CD4-positive, alpha-beta T cell treated with Interleukin-21 for 1 hour (primary cell): ENCODE measurements around the gene CAST.

Experiments
- DNase-seq: peaks from one replicate; pipeline ENCODE4 v3.0.0-alpha.2; 2020

Gene CAST

DNA sequence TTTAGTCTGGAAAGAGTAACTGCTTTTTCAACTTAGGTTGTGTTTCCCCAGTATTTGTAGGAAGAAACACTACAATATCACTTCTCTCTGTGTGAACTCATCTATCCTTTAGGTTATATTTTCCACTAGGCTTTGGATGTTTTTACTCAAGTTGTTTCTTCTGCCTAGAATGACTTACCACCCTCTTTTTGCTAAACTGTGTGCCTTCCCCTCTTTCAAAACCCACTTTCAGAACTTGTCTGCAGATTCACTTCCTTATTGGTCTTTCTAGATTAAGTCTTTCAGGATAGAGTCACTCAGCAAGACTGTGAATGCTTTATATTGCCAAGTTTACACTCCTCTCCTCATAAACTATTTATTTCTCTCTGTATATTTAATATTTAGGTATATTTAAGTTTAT lies 14.2 kb upstream of the CAST start:
- DNase-seq: no peak

- DNase-seq: no peak
These were observed 13.6 kb upstream of the CAST start for GRCh38 chr5:96648593-96648992.

DNA sequence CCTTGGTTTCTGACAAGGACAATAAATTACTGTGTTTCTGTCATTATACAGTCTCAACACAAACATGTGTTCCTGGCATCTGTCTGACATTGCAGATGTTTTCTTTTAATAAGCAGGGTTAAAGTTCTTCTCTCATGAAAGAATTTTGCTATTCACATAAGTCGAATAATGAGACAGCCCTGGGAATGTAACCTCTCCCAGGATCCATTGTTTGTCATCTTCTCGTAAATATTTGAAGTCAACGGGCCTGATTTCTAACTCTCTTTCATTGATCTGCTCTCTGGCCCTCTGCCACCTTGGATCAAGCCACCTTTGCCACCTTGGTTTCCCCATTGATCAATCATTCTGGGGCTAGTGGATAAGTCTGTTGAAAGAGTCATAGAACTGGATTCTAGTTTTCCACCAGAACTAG lies 12.9 kb upstream of the CAST start:
- no peak for DNase-seq

GRCh38 chr5:96649681-96650540 lies 12.3 kb upstream of the CAST start:
- DNase-seq: no peak

GRCh38 chr5:96651047-96651446 lies 11.1 kb upstream of the CAST start:
- DNase-seq: no peak

- DNase-seq: peak; percentile 14
These were observed 10.0 kb upstream of the CAST start for GRCh38 chr5:96651948-96652753.

DNA sequence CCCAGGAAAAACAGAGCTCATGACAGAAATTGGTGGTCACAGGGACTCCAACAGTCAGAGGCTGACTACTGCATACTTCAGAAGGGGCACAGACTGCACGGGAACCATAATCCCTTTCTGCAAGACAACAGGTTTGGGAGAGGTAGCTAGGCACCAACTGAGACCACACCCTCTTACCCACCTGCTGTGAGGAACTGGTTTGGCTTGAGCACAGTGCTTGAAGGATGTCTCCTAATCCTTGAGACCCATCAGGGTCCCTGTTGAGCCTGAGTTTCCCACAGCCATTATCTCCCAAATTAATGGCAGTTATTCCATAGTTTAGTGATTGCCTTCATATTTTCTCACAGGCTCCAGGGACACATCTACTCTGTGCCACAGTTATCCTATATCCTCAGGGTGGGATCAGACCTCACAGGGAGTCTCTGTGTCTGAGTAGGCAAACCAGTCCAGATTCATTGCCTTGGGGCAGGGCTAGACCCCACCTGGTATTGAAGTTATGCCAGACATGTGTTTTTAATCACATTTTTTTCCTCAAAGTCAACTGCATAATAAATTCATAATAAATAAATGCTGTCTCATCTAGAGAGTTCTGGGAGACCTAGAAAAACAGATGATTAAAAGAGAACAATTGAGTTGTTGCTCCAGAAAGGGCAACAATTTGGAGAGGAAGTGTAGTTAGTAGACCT lies 9.3 kb upstream of the CAST start:
- no peak for DNase-seq

GRCh38 chr5:96654209-96654608 lies 8.0 kb upstream of the CAST start:
- no peak for DNase-seq

DNA sequence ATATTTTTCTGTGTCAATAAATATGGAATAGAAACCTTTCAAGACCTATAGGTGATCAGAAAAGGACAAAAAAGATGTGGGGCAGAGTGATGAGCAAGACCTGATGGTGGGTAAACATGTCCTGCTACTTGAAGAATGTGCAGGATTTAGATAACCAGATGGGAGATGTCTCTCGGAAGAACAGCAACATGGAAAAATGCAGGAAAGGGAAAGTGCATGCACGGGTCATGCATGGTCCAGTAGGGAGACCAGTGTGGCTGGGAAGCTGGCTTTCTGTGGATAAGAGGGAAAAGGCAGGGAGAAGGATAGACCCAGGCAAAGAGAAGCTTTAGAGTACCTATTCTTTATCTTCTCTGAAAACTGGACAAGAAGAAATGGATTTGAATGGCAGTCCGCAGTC lies 7.1 kb upstream of the CAST start:
- no peak for DNase-seq

DNA sequence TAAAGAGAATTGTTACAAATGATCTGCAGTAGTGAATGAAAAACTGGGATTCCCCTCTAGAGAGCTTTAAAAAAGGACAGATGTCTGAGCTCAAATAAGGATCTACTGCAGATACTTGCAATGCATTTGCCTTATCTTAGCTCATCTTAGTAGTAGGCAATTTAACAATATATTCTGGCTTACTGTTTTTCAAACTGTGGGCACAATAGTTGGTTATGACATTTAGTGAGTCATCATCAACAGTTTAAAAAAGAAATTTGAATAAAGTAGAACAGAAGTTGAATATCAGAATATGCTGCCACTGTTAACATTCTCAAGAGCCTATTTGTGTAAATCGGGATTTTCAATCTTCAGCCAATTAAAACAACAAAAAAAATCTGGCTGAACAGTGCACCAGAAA lies 6.7 kb upstream of the CAST start:
- no peak for DNase-seq

DNA sequence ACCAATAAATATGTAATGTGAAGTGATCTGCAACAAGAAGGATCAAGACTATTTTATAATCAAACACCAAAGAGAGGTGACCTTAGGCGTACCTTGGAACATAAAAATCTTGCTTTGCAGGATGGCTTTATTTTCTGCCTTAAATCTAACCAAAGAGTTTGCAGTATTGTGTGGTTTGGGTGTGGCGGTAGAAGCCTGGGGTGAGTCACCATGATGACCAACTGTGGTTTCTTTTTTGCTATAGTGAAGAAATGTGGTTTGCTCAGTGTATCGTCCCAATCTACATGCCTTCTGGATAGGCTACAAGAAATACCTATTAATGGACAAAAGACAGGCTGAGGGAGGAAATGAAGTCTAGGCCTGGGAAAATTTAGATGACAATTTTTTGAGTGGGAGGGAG lies 5.1 kb upstream of the CAST start:
- peak; percentile 60 for DNase-seq

- DNase-seq: no peak
These were observed 3.9 kb upstream of the CAST start for GRCh38 chr5:96658272-96658671.

- no peak for DNase-seq
These were observed 3.0 kb upstream of the CAST start for GRCh38 chr5:96659170-96659569.

- DNase-seq: peak; percentile 61
These were observed 963 bp upstream of the CAST start for GRCh38 chr5:96660971-96661854.

DNA sequence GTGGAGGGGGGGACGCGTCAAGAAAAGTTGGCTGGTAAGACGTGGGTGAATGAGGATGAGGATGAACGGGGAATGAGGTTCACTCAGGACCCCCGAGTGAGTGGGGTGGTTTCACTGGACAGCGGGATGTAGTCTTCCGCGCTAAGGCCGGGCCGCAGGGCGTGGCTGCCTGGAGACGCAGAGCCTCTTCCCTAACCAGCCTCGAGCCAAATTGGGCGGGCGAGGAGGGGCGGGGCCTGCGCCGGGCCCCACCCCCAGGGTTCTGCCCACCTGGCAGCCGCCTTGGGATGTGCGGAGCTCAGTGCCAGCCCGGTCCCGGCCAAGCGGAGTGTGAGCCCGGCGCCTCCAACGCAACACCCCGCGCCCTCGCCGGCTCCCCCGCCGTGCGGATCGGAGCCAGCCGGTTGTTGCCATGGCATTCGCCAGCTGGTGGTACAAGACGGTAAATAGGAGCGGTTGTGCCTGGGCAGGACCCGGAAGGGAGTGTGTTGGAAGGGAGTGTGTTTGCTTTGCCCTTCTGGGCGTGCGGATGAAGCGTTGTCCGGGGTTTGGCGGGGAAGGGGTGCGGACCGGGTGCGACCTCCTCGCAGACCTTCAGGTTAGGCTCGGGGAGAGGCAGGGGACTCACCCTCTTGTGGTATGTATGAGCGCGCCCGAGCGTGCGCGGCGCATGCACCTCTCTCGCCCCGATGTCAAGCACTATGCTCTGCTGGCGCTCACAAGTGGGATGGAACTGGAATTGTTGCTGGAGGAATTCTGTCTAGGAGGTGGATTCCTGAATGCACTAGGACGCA lies 746 bp downstream of the CAST start:
- DNase-seq: peak; percentile 88

DNA sequence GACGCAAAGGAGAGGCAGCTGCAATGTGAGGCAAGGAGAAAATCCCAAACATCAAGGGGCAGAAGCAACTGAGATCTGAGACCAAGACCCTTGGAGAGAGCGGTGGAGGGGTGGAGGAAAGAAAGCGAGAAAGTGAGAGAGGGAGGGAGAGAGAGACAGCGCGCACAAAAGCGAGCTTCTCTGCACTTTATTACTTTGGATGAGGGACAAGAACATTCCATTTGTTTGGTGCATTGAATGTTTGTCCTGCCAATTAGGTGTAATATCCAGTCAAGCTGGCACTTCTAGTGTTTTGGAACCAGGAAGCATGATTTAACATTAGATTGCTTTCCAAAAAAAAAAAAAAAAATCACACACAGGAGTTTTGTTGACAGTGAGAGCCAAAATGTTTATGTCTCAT lies 1.4 kb downstream of the CAST start:
- DNase-seq: no peak

DNA sequence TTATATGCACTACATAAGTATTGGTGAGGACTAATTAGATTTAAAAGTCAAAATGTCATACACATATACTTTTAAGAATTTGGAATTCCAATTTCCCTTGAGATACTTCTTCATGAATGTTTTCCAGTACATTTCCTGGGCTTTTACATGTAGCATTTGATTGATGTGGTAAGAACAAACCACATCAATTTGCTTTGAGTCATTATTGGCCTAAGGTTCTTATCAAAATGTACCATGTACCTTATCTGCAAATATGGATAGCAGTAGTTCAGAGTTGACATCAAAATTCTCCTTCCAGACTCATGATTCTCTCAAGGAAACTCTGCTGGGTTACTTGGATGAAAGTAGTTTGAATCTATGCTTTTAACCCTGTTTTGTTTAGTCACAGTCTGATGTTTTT lies 2.5 kb downstream of the CAST start:
- DNase-seq: peak; percentile 38

- no peak for DNase-seq
These were observed 6.5 kb downstream of the CAST start for GRCh38 chr5:96668725-96669124.

DNA sequence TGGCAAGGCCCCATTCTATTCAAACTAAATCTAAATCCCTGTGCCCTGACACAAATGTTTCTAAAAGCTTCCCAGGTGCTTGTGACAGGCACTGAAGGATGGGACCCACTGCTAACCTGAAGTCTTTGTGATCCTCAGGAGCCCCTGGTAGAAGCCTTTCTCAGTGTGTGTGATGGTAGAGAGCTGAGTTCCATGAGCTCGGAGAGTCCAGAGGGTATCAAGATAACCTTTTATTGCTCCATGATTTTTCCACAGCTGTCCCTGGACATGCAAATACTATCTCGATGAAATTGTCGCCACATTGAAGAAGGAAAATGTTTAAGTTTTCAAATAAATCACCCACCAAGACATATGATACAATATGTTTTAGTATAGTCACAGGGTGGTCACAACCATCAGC lies 7.7 kb downstream of the CAST start:
- no peak for DNase-seq

- no peak for DNase-seq
These were observed 9.3 kb downstream of the CAST start for GRCh38 chr5:96671441-96671840.

DNA sequence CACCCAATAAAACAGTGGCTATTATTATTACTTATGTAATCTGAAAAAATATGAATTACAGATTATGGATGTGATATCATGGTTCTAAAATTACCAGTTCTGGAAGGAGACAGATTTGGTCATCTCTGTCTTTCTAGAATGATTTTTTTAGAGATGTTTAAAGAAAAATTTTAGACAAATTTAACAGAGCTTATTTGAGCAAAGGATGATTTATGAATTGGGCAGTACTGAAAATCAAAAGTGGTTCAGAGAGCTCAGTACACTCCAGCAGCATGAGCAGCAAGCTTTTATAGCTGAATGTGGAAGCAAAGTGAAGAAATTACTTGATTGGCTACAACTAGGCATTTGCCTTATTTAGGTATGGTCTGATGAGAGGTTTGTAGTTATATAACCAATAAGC lies 11.0 kb downstream of the CAST start:
- no peak for DNase-seq

- no peak for DNase-seq
These were observed 13.7 kb downstream of the CAST start for GRCh38 chr5:96675882-96676281.
